HEK293 (cell line): ENCODE results near the gene LTK.

Experiments
- CTCF ChIA-PET: fragments of 350-600 bp; formaldehyde crosslinking; extraction: SDS; loops from one replicate; lab custom pipeline; 2021; ENCODE audit warnings: antibody characterized with exemption; lab: Yijun Ruan, JAX
- POLR2A ChIA-PET: fragments of 300-600 bp; formaldehyde crosslinking; extraction: SDS; loops from one replicate; lab custom pipeline; 2020; ENCODE audit warnings: antibody characterized with exemption, inconsistent platforms; lab: Yijun Ruan, JAX
- H3K27ac ChIP-seq: fragments of 200-500 bp; sonication (Bioruptor generic); 2 replicates; pipeline ENCODE4 v1.5.1; 2014; ENCODE audit warnings: low read depth, low read length, control low read depth, inconsistent platforms; ENCODE audit errors: extremely low read depth
- H3K36me3 ChIP-seq, 2 experiments: fragments of 200-500 bp in 1 of 2; sonication (Bioruptor generic) in 1 of 2; 1 replicate in 1 of 2; 2 replicates in 1 of 2; pipeline ENCODE4 v1.5.1; 2014 to 2017; ENCODE audit warnings: inconsistent platforms in 2 of 2, low read length in 2 of 2; ENCODE audit not compliant: control insufficient read depth in 2 of 2, insufficient read depth in 1 of 2
- H3K4me1 ChIP-seq: fragments of 200-500 bp; sonication (Bioruptor generic); 2 replicates; pipeline ENCODE4 v1.5.1; 2014; ENCODE audit warnings: mild to moderate bottlenecking, low read length, inconsistent platforms; ENCODE audit not compliant: control insufficient read depth, insufficient read depth
- H3K4me3 ChIP-seq: 2 replicates; pipeline ENCODE4 v1.5.1; 2011; ENCODE audit warnings: low read depth, mild to moderate bottlenecking, control low read depth, low read length, moderate library complexity
- H3K9me3 ChIP-seq: fragments of 200-500 bp; sonication (Bioruptor generic); 2 replicates; pipeline ENCODE4 v1.5.1; 2014; ENCODE audit warnings: low read depth, low read length, inconsistent platforms; ENCODE audit not compliant: control insufficient read depth, insufficient read depth
- CTCF ChIP-seq: fragments of 450-650 bp; formaldehyde crosslinking; IDR thresholded peaks from 2 replicates; pipeline ENCODE4 v1.5.1; 2016; ENCODE audit warnings: missing biosample characterization, missing genetic modification characterization
- EGR2 ChIP-seq: fragments of 450-650 bp; formaldehyde crosslinking; IDR thresholded peaks from 2 replicates; pipeline ENCODE4 v1.5.1; 2016; ENCODE audit warnings: low read depth, missing biosample characterization, missing genetic modification characterization
- HOXA7 ChIP-seq: sonication (generic); formaldehyde crosslinking; IDR thresholded peaks from 2 replicates; pipeline ENCODE4 v1.8.1; 2022; ENCODE audit warnings: missing genetic modification reagents, borderline replicate concordance
- MYNN ChIP-seq: fragments of 450-650 bp; formaldehyde crosslinking; IDR thresholded peaks from 2 replicates; pipeline ENCODE4 v1.5.1; 2016; ENCODE audit warnings: missing biosample characterization, missing genetic modification characterization, borderline replicate concordance
- PRDM10 ChIP-seq: fragments of 450-650 bp; formaldehyde crosslinking; IDR thresholded peaks from 2 replicates; pipeline ENCODE4 v1.5.1; 2016; ENCODE audit warnings: missing biosample characterization, missing genetic modification characterization
- SP2 ChIP-seq: fragments of 450-650 bp; formaldehyde crosslinking; IDR thresholded peaks from 2 replicates; pipeline ENCODE4 v1.5.1; 2016; ENCODE audit warnings: missing biosample characterization, missing genetic modification characterization
- ZBTB49 ChIP-seq: fragments of 450-650 bp; formaldehyde crosslinking; IDR thresholded peaks from 2 replicates; pipeline ENCODE4 v1.5.1; 2016; ENCODE audit warnings: missing biosample characterization, missing genetic modification characterization, low read depth
- ZEB2 ChIP-seq: fragments of 450-650 bp; formaldehyde crosslinking; IDR thresholded peaks from 2 replicates; pipeline ENCODE4 v1.5.1; 2016; ENCODE audit warnings: missing biosample characterization, missing genetic modification characterization
- ZFHX2 ChIP-seq: fragments of 450-650 bp; formaldehyde crosslinking; conservative IDR thresholded peaks from 2 replicates; pipeline ENCODE4 v1.5.1; 2016; ENCODE audit warnings: missing biosample characterization, missing genetic modification characterization
- ZIC2 ChIP-seq: fragments of 450-650 bp; formaldehyde crosslinking; IDR thresholded peaks from 2 replicates; pipeline ENCODE4 v1.5.1; 2016; ENCODE audit warnings: missing biosample characterization, missing genetic modification characterization
- ZNF146 ChIP-seq: fragments of 450-650 bp; formaldehyde crosslinking; IDR thresholded peaks from 2 replicates; pipeline ENCODE4 v1.5.1; 2016; ENCODE audit warnings: missing biosample characterization, missing genetic modification characterization
- ZNF155 ChIP-seq: fragments of 450-650 bp; formaldehyde crosslinking; IDR thresholded peaks from 2 replicates; pipeline ENCODE4 v1.5.1; 2016; ENCODE audit warnings: missing biosample characterization, missing genetic modification characterization
- ZNF2 ChIP-seq: fragments of 450-650 bp; formaldehyde crosslinking; IDR thresholded peaks from 2 replicates; pipeline ENCODE4 v1.5.1; 2016; ENCODE audit warnings: missing biosample characterization, missing genetic modification characterization
- ZNF266 ChIP-seq: fragments of 450-650 bp; formaldehyde crosslinking; IDR thresholded peaks from 2 replicates; pipeline ENCODE4 v1.5.1; 2016; ENCODE audit warnings: missing biosample characterization, missing genetic modification characterization, low read depth
- ZNF354C ChIP-seq: fragments of 450-650 bp; formaldehyde crosslinking; IDR thresholded peaks from 2 replicates; pipeline ENCODE4 v1.5.1; 2016; ENCODE audit warnings: missing biosample characterization, missing genetic modification characterization, low read depth, borderline replicate concordance
- ZNF544 ChIP-seq: fragments of 450-650 bp; formaldehyde crosslinking; IDR thresholded peaks from 2 replicates; pipeline ENCODE4 v1.5.0; 2017; ENCODE audit warnings: missing biosample characterization, missing genetic modification characterization
- ZNF596 ChIP-seq: fragments of 450-650 bp; IDR thresholded peaks from 2 replicates; pipeline ENCODE4 v1.5.0; 2018; ENCODE audit warnings: missing biosample characterization, mild to moderate bottlenecking, missing genetic modification characterization, moderate library complexity
- ZNF629 ChIP-seq: fragments of 450-650 bp; formaldehyde crosslinking; IDR thresholded peaks from 2 replicates; pipeline ENCODE4 v1.5.1; 2017; ENCODE audit warnings: missing biosample characterization, missing genetic modification characterization
- ZNF707 ChIP-seq: fragments of 450-650 bp; formaldehyde crosslinking; IDR thresholded peaks from 2 replicates; pipeline ENCODE4 v1.5.1; 2016; ENCODE audit warnings: missing biosample characterization, missing genetic modification characterization

Gene LTK

GRCh38 chr15:41510728-41511127 is 2.9 kb downstream of the LTK start (continued):
- TF ChIP-seq MYNN (tag by site-specific recombination) (no peak), PRDM10 (tag by site-specific recombination) (no peak), ZNF146 (no peak), ZNF354C (tag by site-specific recombination) (no peak), ZNF707 (no peak), SP2 (tag by site-specific recombination) (no peak), EGR2 (tag by site-specific recombination) (no peak)

- POLR2A ChIA-PET, result no interaction called here
- TF ChIP-seq ZNF155 (no peak), ZNF2 (tag by site-specific recombination) (no peak), ZNF629 (tag by site-specific recombination) (no peak), ZNF544 (tag by site-specific recombination) (no peak), EGR2 (tag by site-specific recombination) (peak; percentile 67), ZNF596 (no peak), ZFHX2 (tag by site-specific recombination) (peak; percentile 73)
- CTCF ChIA-PET, result interaction anchor here (0.8 to 2.7 kb wide), 3 partner anchors 13 to 650 kb away, joined by 3 to 13 read pairs (median 4); no protein-coding TSS in a partner anchor
- H3K27ac ChIP-seq, result no peak overlapping the region
- no peaks in the 10 kb centered on the region for H3K36me3 ChIP-seq
- no peak overlapping the region for H3K4me3 ChIP-seq
- no peaks in the 10 kb centered on the region for H3K9me3 ChIP-seq
- no peaks in the 10 kb centered on the region for H3K4me1 ChIP-seq
Observed at GRCh38 chr15:41507820-41508290, 5.8 kb downstream of the LTK start.

GRCh38 chr15:41506796-41507341 is 6.8 kb downstream of the LTK start:
- CTCF ChIA-PET, result interaction anchor here (0.8 to 2.7 kb wide), 2 partner anchors 41 to 649 kb away, joined by 3 to 13 read pairs; no protein-coding TSS in a partner anchor
- TF ChIP-seq ZNF354C (tag by site-specific recombination) (no peak), CTCF (tag by site-specific recombination) (peak; percentile 17; the same call in 1 of the 2 replicates)
- TF ChIP-seq, all 188 proteins: peak for 1
- H3K9me3 ChIP-seq, result no peaks in the 10 kb centered on the region
- POLR2A ChIA-PET, result interaction anchor here (0.6 to 1.0 kb wide), 2 partner anchors 17 to 37 kb away, joined by 3 to 4 read pairs; partner anchors contain the start of gene RPAP1
- H3K4me3 ChIP-seq, result no peak overlapping the region
- no peaks in the 10 kb centered on the region for H3K4me1 ChIP-seq
- no peaks in the 10 kb centered on the region for H3K36me3 ChIP-seq
- H3K27ac ChIP-seq, result no peak overlapping the region

GRCh38 chr15:41505776-41506175 is 7.9 kb downstream of the LTK start:
- no peak for TF ChIP-seq ZIC2 (tag by site-specific recombination)
- TF ChIP-seq ZNF266 (tag by site-specific recombination), result no peak
- TF ChIP-seq HOXA7, result no peak
- no peak for TF ChIP-seq ZEB2
- TF ChIP-seq ZBTB49 (tag by site-specific recombination), result no peak
- Histone ChIP-seq H3K36me3 (no peaks in the 10 kb centered on the region), H3K4me3 (no peak overlapping the region), H3K27ac (no peak overlapping the region), H3K4me1 (no peaks in the 10 kb centered on the region), H3K9me3 (no peaks in the 10 kb centered on the region)
- ChIA-PET CTCF (interaction anchor here (2.7 kb wide), 1 partner anchor 40 kb away, joined by 13 read pairs; no protein-coding TSS in a partner anchor), POLR2A (interaction anchor here (0.6 kb wide), 1 partner anchor 74 kb away, joined by 4 read pairs; no protein-coding TSS in a partner anchor)
